AG09309 (cell line): ENCODE data around the gene MYH7.
A peak's percentile ranks its signal among the peaks of the same experiment; 100 is the strongest.

Source experiments
- DNase-seq: peaks from one replicate; pipeline ENCODE4 v3.0.0-alpha.2; 2010; ENCODE audit warnings: low read depth
- H3K4me3 ChIP-seq: 2 replicates; pipeline ENCODE4 v1.5.1; 2011; ENCODE audit warnings: mild to moderate bottlenecking, low read depth, low read length, moderate library complexity; ENCODE audit not compliant: control insufficient read depth
- CTCF ChIP-seq: IDR thresholded peaks from 2 replicates; pipeline ENCODE4 v1.5.1; 2011; ENCODE audit warnings: mild to moderate bottlenecking, low read depth, low read length, inconsistent platforms; ENCODE audit not compliant: insufficient read depth, control insufficient read depth; ENCODE audit errors: missing control alignments

Gene MYH7

DNA sequence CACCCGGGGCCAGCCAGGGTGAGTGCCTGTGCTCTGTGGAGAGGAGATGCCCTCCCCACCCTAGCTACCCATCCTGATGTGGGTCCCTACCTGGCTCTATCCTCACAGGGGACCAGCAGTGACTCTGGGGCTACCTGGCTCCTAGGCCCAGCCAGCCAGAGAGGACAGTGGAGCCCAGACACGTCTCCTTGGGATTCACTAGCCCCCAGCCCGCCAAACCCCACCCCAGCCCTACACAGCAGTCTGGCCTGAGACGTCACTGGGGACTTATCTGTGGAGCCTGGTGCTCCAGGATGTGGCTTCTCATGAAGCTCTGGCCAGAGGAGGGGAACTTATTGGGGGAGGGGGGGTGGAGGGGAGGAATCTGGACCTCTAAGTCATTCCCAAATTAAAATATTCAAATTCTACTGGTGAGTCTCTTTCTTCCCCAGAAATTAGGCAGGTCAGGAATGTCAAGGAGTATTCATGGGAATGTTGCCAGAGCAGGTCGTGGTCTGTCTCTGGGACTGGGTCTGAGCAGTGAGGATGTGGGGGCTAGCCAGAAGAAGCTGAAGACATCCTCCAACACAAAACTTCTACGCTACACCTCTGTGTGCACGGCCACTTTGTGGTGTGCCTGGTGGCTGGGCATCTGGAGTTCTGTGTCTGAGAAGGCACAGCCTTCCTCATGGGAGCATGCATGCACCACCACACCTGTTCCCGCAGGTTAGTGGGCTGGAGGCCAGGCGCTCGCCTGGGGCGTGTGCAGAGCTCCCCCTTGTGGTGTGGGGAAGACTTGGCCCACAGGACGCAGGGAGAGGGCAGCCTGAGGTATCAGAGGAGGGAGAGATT lies 55.9 kb downstream of the MYH7 start:
- no peak for DNase-seq
- no peak overlapping the region for H3K4me3 ChIP-seq
- peak; percentile 95 for TF ChIP-seq CTCF

GRCh38 chr14:23378612-23379220 lies 56.7 kb downstream of the MYH7 start:
- no peak for DNase-seq
- H3K4me3 ChIP-seq, result no peak overlapping the region
- TF ChIP-seq CTCF, result no peak

DNA sequence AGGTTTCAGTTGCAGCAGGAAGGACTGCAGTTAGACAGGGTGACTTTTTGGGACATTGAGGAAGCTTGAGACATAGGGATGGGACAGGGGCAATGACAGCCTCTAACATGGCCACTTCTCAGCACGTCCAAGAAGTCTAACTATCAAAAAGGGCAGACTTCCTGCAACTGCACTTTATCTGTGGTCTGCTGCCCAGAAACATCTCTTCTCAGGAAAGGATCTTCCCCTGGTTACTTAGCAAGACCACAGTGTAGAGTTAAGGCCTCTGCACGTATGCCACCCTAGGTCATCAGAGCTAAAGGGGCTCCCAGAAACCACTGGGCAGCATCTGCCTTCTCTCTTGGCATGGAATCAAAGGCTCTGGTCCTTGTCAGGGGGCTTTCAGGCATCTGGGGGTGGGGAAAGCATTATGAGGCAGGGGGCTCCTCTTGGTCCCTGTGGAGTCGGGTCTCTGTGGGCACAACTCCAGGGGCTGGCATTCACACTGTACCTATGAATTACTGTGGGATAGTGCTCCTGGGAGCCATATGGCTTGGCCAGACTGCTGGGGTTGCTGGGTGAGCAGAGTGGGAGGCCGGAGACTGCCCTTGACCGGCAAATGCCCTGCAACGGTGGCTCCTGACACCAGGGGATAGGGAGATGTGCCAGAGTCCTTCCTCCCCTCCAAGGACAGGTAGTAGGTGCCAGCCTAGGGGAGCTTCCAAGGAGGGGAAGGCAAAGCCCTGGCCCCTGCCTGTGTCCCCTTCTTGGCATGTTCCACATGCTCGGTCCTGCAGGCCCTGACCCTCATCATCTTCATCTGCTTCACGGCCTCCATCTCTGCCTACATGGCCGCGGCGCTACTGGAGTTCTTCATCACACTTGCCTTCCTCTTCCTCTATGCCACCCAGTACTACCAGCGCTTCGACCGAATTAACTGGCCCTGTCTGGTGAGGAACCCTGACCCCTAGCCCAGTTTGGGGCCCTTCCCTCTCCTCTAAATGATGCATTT lies 57.6 kb downstream of the MYH7 start:
- no peak overlapping the region for H3K4me3 ChIP-seq
- TF ChIP-seq CTCF, result no peak
- DNase-seq, result no peak

DNA sequence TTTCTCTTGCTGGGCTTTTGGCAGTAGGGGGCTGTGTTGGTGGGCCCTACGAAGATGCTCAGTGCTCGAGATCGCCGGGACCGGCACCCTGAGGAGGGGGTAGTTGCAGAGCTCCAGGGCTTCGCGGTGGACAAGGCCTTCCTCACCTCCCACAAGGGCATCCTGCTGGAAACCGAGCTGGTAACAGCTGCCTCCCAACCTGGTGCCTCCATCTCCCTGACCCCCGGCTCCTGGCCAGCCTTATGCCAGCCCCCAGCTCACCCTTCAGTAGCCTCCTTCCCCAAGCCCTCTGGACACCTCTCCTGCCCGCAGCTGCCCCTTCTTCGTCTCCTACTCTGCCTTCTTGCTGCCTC lies 58.3 kb downstream of the MYH7 start:
- no peak for TF ChIP-seq CTCF
- H3K4me3 ChIP-seq, result no peak overlapping the region
- no peak for DNase-seq

GRCh38 chr14:23376482-23377197 lies 58.8 kb downstream of the MYH7 start, which contains the start of gene CMTM5:
CMTM5 (plus strand) TSS chr14:23377046; CDS start chr14:23377252, 206 bp downstream.
- DNase-seq, result no peak
- H3K4me3 ChIP-seq, result no peak within 1 kb of the TSS
- TF ChIP-seq CTCF, result no peak
